Naive B cell (primary cell): Measurements from ENCODE around the gene NECTIN1. TPM values are rescaled to one million over a fixed set of nuclear protein-coding genes. Genes with fewer than 3 reads are reported as not detected.
A peak's percentile ranks its signal among the peaks of the same experiment; 100 is the strongest.

Experiments
- ATAC-seq, 2 donors: fragments of 150-1000 bp; cut with Tn5 transposase; 2 replicates each; pipeline ENCODE4 v1.10.0; 2021; ENCODE audit warnings: low read depth in 2 of 2, mild to moderate bottlenecking in 2 of 2, moderate library complexity in 2 of 2
- DNase-seq: peaks from one replicate; pipeline ENCODE4 v3.0.0; 2022
- H3K27ac Mint-ChIP-seq, 6 donors: one replicate each; pipeline ENCODE4 v1.8.0; 2020 to 2022; ENCODE audit warnings: mild to moderate bottlenecking in 6 of 6, mixed read lengths in 6 of 6, moderate library complexity in 5 of 6, inconsistent platforms in 2 of 6
- H3K27me3 Mint-ChIP-seq, 3 donors: one replicate each; pipeline ENCODE4 v1.8.0; 2021 to 2022; ENCODE audit warnings: mixed read lengths in 3 of 3, mild to moderate bottlenecking in 1 of 3
- H3K36me3 Mint-ChIP-seq, 2 donors: one replicate each; pipeline ENCODE4 v1.8.0; 2020 to 2022; ENCODE audit warnings: mixed read lengths in 2 of 2, inconsistent platforms in 1 of 2, mild to moderate bottlenecking in 1 of 2
- H3K4me1 Mint-ChIP-seq, 3 donors: one replicate each; pipeline ENCODE4 v1.8.0; 2020 to 2022; ENCODE audit warnings: mixed read lengths in 3 of 3, inconsistent platforms in 1 of 3, mild to moderate bottlenecking in 1 of 3, moderate library complexity in 1 of 3
- H3K4me3 Mint-ChIP-seq, 8 donors: one replicate each; pipeline ENCODE4 v1.8.0; 2020 to 2022; ENCODE audit warnings: mild to moderate bottlenecking in 8 of 8, mixed read lengths in 8 of 8, moderate library complexity in 8 of 8, inconsistent platforms in 2 of 8
- H3K9me3 Mint-ChIP-seq, 7 donors: one replicate each; pipeline ENCODE4 v1.8.0; 2020 to 2022; ENCODE audit warnings: mixed read lengths in 7 of 7, mild to moderate bottlenecking in 5 of 7, inconsistent platforms in 2 of 7, moderate library complexity in 1 of 7
- polyA plus RNA-seq, 6 donors: library from polyadenylated mRNA; unstranded; fragments of 300-500 nt; fragmentation: Illumina TruSeq; gene quantifications; one replicate each; pipeline ENCODE4 v1.2.3, GENCODE V29; 2021; ENCODE audit warnings: low read depth in 6 of 6

NECTIN1 gene
- polyA plus RNA-seq, 6 donors from 2014 or later = 0.24 to 0.74 (median 0.38) TPM; not detected in 1

- Mint-ChIP-seq H3K4me3 (no peak overlapping the region), H3K27me3 (peaks cover 5 to 43% (median 6%) of the 10 kb centered on the region in 3 donors), H3K9me3 (no peaks in the 10 kb centered on the region), H3K36me3 (no peaks in the 10 kb centered on the region), H3K27ac (no peak overlapping the region), H3K4me1 (peaks cover 4 to 13% (median 8%) of the 10 kb centered on the region in 3 donors)
- ATAC-seq (no peak), DNase-seq (no peak)
Measured at GRCh38 chr11:119623682-119624081, 105.3 kb downstream of the NECTIN1 start.

GRCh38 chr11:119622454-119623143, 106.4 kb downstream of the NECTIN1 start:
- Mint-ChIP-seq H3K27ac (no peak overlapping the region), H3K9me3 (no peaks in the 10 kb centered on the region), H3K4me3 (no peak overlapping the region), H3K27me3 (peaks cover 5 to 37% (median 9%) of the 10 kb centered on the region in 3 donors), H3K36me3 (no peaks in the 10 kb centered on the region), H3K4me1 (peaks cover 4 to 13% (median 6%) of the 10 kb centered on the region in 3 donors)
- DNase-seq (no peak), ATAC-seq (no peak)

GRCh38 chr11:119619665-119620064, 109.3 kb downstream of the NECTIN1 start:
- ATAC-seq (peak in 1 of 2 donors; percentile 34), DNase-seq (peak; percentile 4)
- Mint-ChIP-seq H3K27ac (peak overlapping the region in 5 of 6 donors; percentile 28 to 86 (median 74)), H3K27me3 (peaks cover 0 to 23% (median 9%) of the 10 kb centered on the region in 3 donors), H3K4me3 (no peak overlapping the region), H3K4me1 (peaks cover 4 to 13% (median 5%) of the 10 kb centered on the region in 3 donors), H3K36me3 (no peaks in the 10 kb centered on the region), H3K9me3 (no peaks in the 10 kb centered on the region)

GRCh38 chr11:119618208-119618909, 110.6 kb downstream of the NECTIN1 start:
- ATAC-seq (no peak), DNase-seq (no peak)
- Mint-ChIP-seq H3K4me1 (peaks cover 4 to 10% (median 5%) of the 10 kb centered on the region in 3 donors), H3K4me3 (no peak overlapping the region), H3K27me3 (peaks cover 0 to 20% (median 9%) of the 10 kb centered on the region in 3 donors), H3K36me3 (no peaks in the 10 kb centered on the region), H3K9me3 (no peaks in the 10 kb centered on the region), H3K27ac (peak overlapping the region in 1 of 6 donors; percentile 54)

- H3K27ac Mint-ChIP-seq = no peak overlapping the region
- no peaks in the 10 kb centered on the region for H3K9me3 Mint-ChIP-seq
- peaks cover 4 to 6% (median 5%) of the 10 kb centered on the region in 3 donors for H3K4me1 Mint-ChIP-seq
- no peak overlapping the region for H3K4me3 Mint-ChIP-seq
- H3K27me3 Mint-ChIP-seq = peaks cover 0 to 18% (median 9%) of the 10 kb centered on the region in 3 donors
- no peaks in the 10 kb centered on the region for H3K36me3 Mint-ChIP-seq
- ATAC-seq (no peak), DNase-seq (no peak)
Measured at GRCh38 chr11:119617340-119617713, 111.7 kb downstream of the NECTIN1 start.

- no peak for ATAC-seq
- no peak for DNase-seq
- Mint-ChIP-seq H3K9me3 (no peaks in the 10 kb centered on the region), H3K27me3 (peaks cover 0 to 18% (median 9%) of the 10 kb centered on the region in 3 donors), H3K27ac (no peak overlapping the region), H3K36me3 (no peaks in the 10 kb centered on the region), H3K4me1 (peaks cover 4 to 6% (median 5%) of the 10 kb centered on the region in 3 donors), H3K4me3 (no peak overlapping the region)
Measured at GRCh38 chr11:119616586-119617339, 112.2 kb downstream of the NECTIN1 start.

- H3K4me3 Mint-ChIP-seq = no peak overlapping the region
- ATAC-seq = no peak
- H3K4me1 Mint-ChIP-seq = peaks cover 4 to 6% (median 5%) of the 10 kb centered on the region in 3 donors
- DNase-seq = no peak
- H3K27me3 Mint-ChIP-seq = peaks cover 0 to 18% (median 12%) of the 10 kb centered on the region in 3 donors
- H3K27ac Mint-ChIP-seq = no peak overlapping the region
- no peaks in the 10 kb centered on the region for H3K36me3 Mint-ChIP-seq
- H3K9me3 Mint-ChIP-seq = no peaks in the 10 kb centered on the region
Measured at GRCh38 chr11:119615882-119616196, 113.2 kb downstream of the NECTIN1 start.

- H3K9me3 Mint-ChIP-seq = no peaks in the 10 kb centered on the region
- no peak overlapping the region for H3K4me3 Mint-ChIP-seq
- peaks cover 0 to 18% (median 9%) of the 10 kb centered on the region in 3 donors for H3K27me3 Mint-ChIP-seq
- H3K36me3 Mint-ChIP-seq = no peaks in the 10 kb centered on the region
- ATAC-seq (no peak), DNase-seq (no peak)
- peaks cover 4 to 6% (median 5%) of the 10 kb centered on the region in 3 donors for H3K4me1 Mint-ChIP-seq
- H3K27ac Mint-ChIP-seq = no peak overlapping the region
Measured at GRCh38 chr11:119615003-119615881, 113.8 kb downstream of the NECTIN1 start.

- Mint-ChIP-seq H3K27me3 (peaks cover 0 to 18% (median 9%) of the 10 kb centered on the region in 3 donors), H3K4me3 (no peak overlapping the region), H3K36me3 (no peaks in the 10 kb centered on the region), H3K9me3 (no peaks in the 10 kb centered on the region), H3K4me1 (peaks cover 0 to under 1% (median 0%) of the 10 kb centered on the region in 3 donors), H3K27ac (no peak overlapping the region)
- ATAC-seq (no peak), DNase-seq (no peak)
Measured at GRCh38 chr11:119614222-119615002, 114.6 kb downstream of the NECTIN1 start.

- Mint-ChIP-seq H3K36me3 (no peaks in the 10 kb centered on the region), H3K4me3 (no peak overlapping the region), H3K9me3 (no peaks in the 10 kb centered on the region), H3K27me3 (peaks cover 1 to 23% (median 10%) of the 10 kb centered on the region in 3 donors), H3K4me1 (no peaks in the 10 kb centered on the region), H3K27ac (no peak overlapping the region)
- no peak for DNase-seq
- no peak for ATAC-seq
Measured at GRCh38 chr11:119612814-119613213, 116.2 kb downstream of the NECTIN1 start.

GRCh38 chr11:119610836-119611426, 118.1 kb downstream of the NECTIN1 start:
- H3K27ac Mint-ChIP-seq = peak overlapping the region in 1 of 6 donors; percentile 81
- H3K27me3 Mint-ChIP-seq = peaks cover 5 to 17% (median 14%) of the 10 kb centered on the region in 3 donors
- no peak overlapping the region for H3K4me3 Mint-ChIP-seq
- DNase-seq (no peak), ATAC-seq (no peak)
- no peaks in the 10 kb centered on the region for H3K9me3 Mint-ChIP-seq
- H3K4me1 Mint-ChIP-seq = no peaks in the 10 kb centered on the region
- no peaks in the 10 kb centered on the region for H3K36me3 Mint-ChIP-seq

GRCh38 chr11:119608781-119609180, 120.2 kb downstream of the NECTIN1 start:
- ATAC-seq = no peak
- Mint-ChIP-seq H3K4me1 (no peaks in the 10 kb centered on the region), H3K9me3 (no peaks in the 10 kb centered on the region), H3K27me3 (peaks cover 7 to 26% (median 15%) of the 10 kb centered on the region in 3 donors), H3K4me3 (no peak overlapping the region), H3K36me3 (no peaks in the 10 kb centered on the region), H3K27ac (no peak overlapping the region)
- DNase-seq = no peak
